HEK293 (cell line): Measurements from ENCODE around the gene RIBC2.

ENCODE experiments used
- CTCF ChIA-PET: fragments of 350-600 bp; formaldehyde crosslinking; extraction: SDS; loops from one replicate; lab custom pipeline; 2021; ENCODE audit warnings: antibody characterized with exemption; lab: Yijun Ruan, JAX
- POLR2A ChIA-PET: fragments of 300-600 bp; formaldehyde crosslinking; extraction: SDS; loops from one replicate; lab custom pipeline; 2020; ENCODE audit warnings: antibody characterized with exemption, inconsistent platforms; lab: Yijun Ruan, JAX
- H3K27ac ChIP-seq: fragments of 200-500 bp; sonication (Bioruptor generic); 2 replicates; pipeline ENCODE4 v1.5.1; 2014; ENCODE audit warnings: low read depth, low read length, control low read depth, inconsistent platforms; ENCODE audit errors: extremely low read depth
- H3K36me3 ChIP-seq, 2 experiments: fragments of 200-500 bp in 1 of 2; sonication (Bioruptor generic) in 1 of 2; 1 replicate in 1 of 2; 2 replicates in 1 of 2; pipeline ENCODE4 v1.5.1; 2014 to 2017; ENCODE audit warnings: inconsistent platforms in 2 of 2, low read length in 2 of 2; ENCODE audit not compliant: control insufficient read depth in 2 of 2, insufficient read depth in 1 of 2
- H3K4me1 ChIP-seq: fragments of 200-500 bp; sonication (Bioruptor generic); 2 replicates; pipeline ENCODE4 v1.5.1; 2014; ENCODE audit warnings: mild to moderate bottlenecking, low read length, inconsistent platforms; ENCODE audit not compliant: control insufficient read depth, insufficient read depth
- H3K4me3 ChIP-seq: 2 replicates; pipeline ENCODE4 v1.5.1; 2011; ENCODE audit warnings: low read depth, mild to moderate bottlenecking, control low read depth, low read length, moderate library complexity
- H3K9me3 ChIP-seq: fragments of 200-500 bp; sonication (Bioruptor generic); 2 replicates; pipeline ENCODE4 v1.5.1; 2014; ENCODE audit warnings: low read depth, low read length, inconsistent platforms; ENCODE audit not compliant: control insufficient read depth, insufficient read depth
- KLF10 ChIP-seq: fragments of 450-650 bp; IDR thresholded peaks from 2 replicates; pipeline ENCODE4 v1.5.1; 2018; ENCODE audit warnings: missing biosample characterization, mild to moderate bottlenecking, missing genetic modification characterization
- SP3 ChIP-seq: fragments of 450-650 bp; formaldehyde crosslinking; IDR thresholded peaks from 2 replicates; pipeline ENCODE4 v1.5.1; 2016; ENCODE audit warnings: missing biosample characterization, missing genetic modification characterization
- TCF7L2 ChIP-seq: IDR thresholded peaks from 2 replicates; pipeline ENCODE4 v1.6.1; 2011; ENCODE audit warnings: low read depth, mild to moderate bottlenecking, inconsistent platforms, low read length, moderate library complexity, borderline replicate concordance
- ZBTB20 ChIP-seq: fragments of 450-650 bp; formaldehyde crosslinking; IDR thresholded peaks from 2 replicates; pipeline ENCODE4 v1.5.1; 2016; ENCODE audit warnings: missing biosample characterization, missing genetic modification characterization
- ZBTB8A ChIP-seq: fragments of 450-650 bp; formaldehyde crosslinking; IDR thresholded peaks from 2 replicates; pipeline ENCODE4 v1.5.1; 2016; ENCODE audit warnings: missing biosample characterization, missing genetic modification characterization
- ZEB2 ChIP-seq: fragments of 450-650 bp; formaldehyde crosslinking; IDR thresholded peaks from 2 replicates; pipeline ENCODE4 v1.5.1; 2016; ENCODE audit warnings: missing biosample characterization, missing genetic modification characterization
- ZIC2 ChIP-seq: fragments of 450-650 bp; formaldehyde crosslinking; IDR thresholded peaks from 2 replicates; pipeline ENCODE4 v1.5.1; 2016; ENCODE audit warnings: missing biosample characterization, missing genetic modification characterization
- ZNF140 ChIP-seq: fragments of 450-650 bp; formaldehyde crosslinking; IDR thresholded peaks from 2 replicates; pipeline ENCODE4 v1.5.1; 2016; ENCODE audit warnings: missing biosample characterization, missing genetic modification characterization
- ZNF248 ChIP-seq: fragments of 450-650 bp; formaldehyde crosslinking; IDR thresholded peaks from 2 replicates; pipeline ENCODE4 v1.5.1; 2017; ENCODE audit warnings: missing biosample characterization, missing genetic modification characterization
- ZNF302 ChIP-seq: fragments of 450-650 bp; formaldehyde crosslinking; IDR thresholded peaks from 2 replicates; pipeline ENCODE4 v1.5.1; 2016; ENCODE audit warnings: missing biosample characterization, missing genetic modification characterization, low read depth
- ZNF560 ChIP-seq: fragments of 450-650 bp; formaldehyde crosslinking; IDR thresholded peaks from 2 replicates; pipeline ENCODE4 v1.5.1; 2017; ENCODE audit warnings: missing biosample characterization, missing genetic modification characterization, borderline replicate concordance
- ZNF561 ChIP-seq: fragments of 450-650 bp; IDR thresholded peaks from 2 replicates; pipeline ENCODE4 v1.5.1; 2018; ENCODE audit warnings: missing biosample characterization, missing genetic modification characterization, borderline replicate concordance
- ZNF677 ChIP-seq: fragments of 450-650 bp; IDR thresholded peaks from 2 replicates; pipeline ENCODE4 v1.5.0; 2018; ENCODE audit warnings: missing biosample characterization, mild to moderate bottlenecking, missing genetic modification characterization, moderate library complexity
- ZNF747 ChIP-seq: fragments of 450-650 bp; formaldehyde crosslinking; IDR thresholded peaks from 2 replicates; pipeline ENCODE4 v1.5.1; 2016; ENCODE audit warnings: missing biosample characterization, missing genetic modification characterization
- ZXDB ChIP-seq: fragments of 450-650 bp; formaldehyde crosslinking; IDR thresholded peaks from 2 replicates; pipeline ENCODE4 v1.5.1; 2016; ENCODE audit warnings: missing biosample characterization, missing genetic modification characterization
- TF ChIP-seq, protein P1 (sequence below): fragments of 450-650 bp; formaldehyde crosslinking; IDR thresholded peaks from 2 replicates; pipeline ENCODE4 v1.5.1; 2017; ENCODE audit warnings: missing biosample characterization, missing genetic modification characterization
- TF ChIP-seq, protein P2 (sequence below): fragments of 450-650 bp; formaldehyde crosslinking; IDR thresholded peaks from 2 replicates; pipeline ENCODE4 v1.5.1; 2017; ENCODE audit warnings: missing biosample characterization, missing genetic modification characterization
- TF ChIP-seq, protein P3 (sequence below): fragments of 450-650 bp; formaldehyde crosslinking; IDR thresholded peaks from 2 replicates; pipeline ENCODE4 v1.5.1; 2016; ENCODE audit warnings: missing biosample characterization, missing genetic modification characterization, borderline replicate concordance
- TF ChIP-seq, protein P4 (sequence below): fragments of 450-650 bp; formaldehyde crosslinking; optimal IDR thresholded peaks from 2 replicates; pipeline ENCODE3; 2016; ENCODE audit warnings: missing biosample characterization, mild to moderate bottlenecking, missing genetic modification characterization
- TF ChIP-seq, protein P5 (sequence below): fragments of 450-650 bp; formaldehyde crosslinking; IDR thresholded peaks from 2 replicates; pipeline ENCODE4 v1.5.1; 2016; ENCODE audit warnings: missing biosample characterization, missing genetic modification characterization

RIBC2 gene

DNA sequence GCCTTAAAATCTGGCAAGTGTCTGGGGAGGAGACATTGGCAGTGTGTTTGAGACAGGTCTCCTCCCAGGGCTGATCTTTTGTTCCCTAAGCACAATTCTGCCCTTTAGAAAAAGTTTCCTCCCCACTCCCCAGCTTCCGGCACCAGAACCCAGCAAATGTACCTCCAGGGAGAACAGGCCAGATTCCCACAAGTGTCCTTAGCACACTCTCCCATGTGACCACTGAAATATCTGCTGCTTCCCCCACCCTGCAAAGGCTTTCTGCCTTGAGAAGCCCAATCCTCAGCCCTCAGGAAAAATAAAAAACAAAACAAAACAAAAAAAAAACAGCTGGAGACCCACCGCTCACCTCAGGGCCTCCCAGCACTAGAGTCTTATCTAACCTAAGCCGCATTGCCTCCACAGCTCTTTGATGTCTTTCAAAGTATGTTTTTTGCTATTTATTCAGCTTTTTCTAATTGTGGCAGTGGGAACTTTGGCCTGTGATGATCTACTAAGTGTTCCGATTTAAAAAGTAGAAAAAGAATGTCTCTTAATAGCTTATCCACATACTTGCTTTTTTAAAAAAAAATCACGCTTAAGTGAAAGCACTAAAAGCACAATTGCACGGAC is 60.2 kb downstream of the RIBC2 start:
- TF ChIP-seq ZBTB8A (tag by site-specific recombination) (0 out of 2 replicates have a peak, but pooled peaks have one; percentile 28), ZNF302 (tag by site-specific recombination) (no peak), TCF7L2 (peak; percentile 75; the same call in 1 of the 2 replicates)
- Histone ChIP-seq H3K4me1 (peaks cover 3% of the 10 kb centered on the region; the same call in 1 of the 2 replicates), H3K27ac (no peak overlapping the region), H3K4me3 (no peak overlapping the region), H3K9me3 (no peaks in the 10 kb centered on the region), H3K36me3 (no peaks in the 10 kb centered on the region)
- ChIA-PET POLR2A (interaction anchor here (0.8 kb wide), 1 partner anchor 158 kb away, joined by 3 read pairs; no protein-coding TSS in a partner anchor), CTCF (no interaction called here)

DNA sequence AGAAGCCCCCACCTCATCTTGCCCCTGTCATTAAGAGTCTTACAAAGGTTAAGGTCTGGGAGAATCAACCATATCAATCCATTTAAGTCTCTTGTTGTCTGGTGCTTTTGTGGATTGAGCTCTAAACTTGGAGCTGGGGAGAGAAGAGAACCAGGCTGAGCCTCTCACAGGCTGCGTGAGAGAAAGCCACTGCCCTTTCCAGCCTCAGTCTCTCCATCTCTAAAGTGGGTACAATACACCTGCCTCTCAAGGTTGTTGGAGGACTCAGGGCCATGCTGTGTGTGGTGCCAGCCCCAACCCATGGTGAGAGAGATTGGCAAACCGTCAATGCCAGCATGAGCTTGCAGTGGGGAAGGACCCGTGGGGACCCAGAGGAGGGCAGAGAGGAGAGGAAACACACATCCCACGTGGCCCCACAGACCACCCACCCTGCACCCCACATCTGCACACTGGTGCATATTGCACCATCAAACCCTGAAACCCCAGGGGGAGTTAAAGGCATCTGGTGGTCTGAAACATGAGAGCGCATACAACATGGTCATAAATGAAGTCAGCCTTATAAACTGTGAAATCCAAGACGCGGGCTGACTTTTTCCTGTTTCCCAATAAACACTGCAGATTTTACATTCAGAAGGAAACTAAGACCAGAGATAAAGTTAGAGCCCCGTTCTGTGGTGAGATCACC is 61.7 kb downstream of the RIBC2 start:
- Histone ChIP-seq H3K9me3 (no peaks in the 10 kb centered on the region), H3K36me3 (no peaks in the 10 kb centered on the region), H3K4me1 (no peaks in the 10 kb centered on the region)
- CTCF ChIA-PET, result interaction anchor here (0.7 kb wide), 1 partner anchor 57 kb away, joined by 3 read pairs; no protein-coding TSS in a partner anchor
- no peak for TF ChIP-seq ZNF677
- TF ChIP-seq, protein P1, sequence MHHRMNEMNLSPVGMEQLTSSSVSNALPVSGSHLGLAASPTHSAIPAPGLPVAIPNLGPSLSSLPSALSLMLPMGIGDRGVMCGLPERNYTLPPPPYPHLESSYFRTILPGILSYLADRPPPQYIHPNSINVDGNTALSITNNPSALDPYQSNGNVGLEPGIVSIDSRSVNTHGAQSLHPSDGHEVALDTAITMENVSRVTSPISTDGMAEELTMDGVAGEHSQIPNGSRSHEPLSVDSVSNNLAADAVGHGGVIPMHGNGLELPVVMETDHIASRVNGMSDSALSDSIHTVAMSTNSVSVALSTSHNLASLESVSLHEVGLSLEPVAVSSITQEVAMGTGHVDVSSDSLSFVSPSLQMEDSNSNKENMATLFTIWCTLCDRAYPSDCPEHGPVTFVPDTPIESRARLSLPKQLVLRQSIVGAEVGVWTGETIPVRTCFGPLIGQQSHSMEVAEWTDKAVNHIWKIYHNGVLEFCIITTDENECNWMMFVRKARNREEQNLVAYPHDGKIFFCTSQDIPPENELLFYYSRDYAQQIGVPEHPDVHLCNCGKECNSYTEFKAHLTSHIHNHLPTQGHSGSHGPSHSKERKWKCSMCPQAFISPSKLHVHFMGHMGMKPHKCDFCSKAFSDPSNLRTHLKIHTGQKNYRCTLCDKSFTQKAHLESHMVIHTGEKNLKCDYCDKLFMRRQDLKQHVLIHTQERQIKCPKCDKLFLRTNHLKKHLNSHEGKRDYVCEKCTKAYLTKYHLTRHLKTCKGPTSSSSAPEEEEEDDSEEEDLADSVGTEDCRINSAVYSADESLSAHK, result 0 out of 2 replicates have a peak, but pooled peaks have one; percentile 9
- TF ChIP-seq, protein P2, sequence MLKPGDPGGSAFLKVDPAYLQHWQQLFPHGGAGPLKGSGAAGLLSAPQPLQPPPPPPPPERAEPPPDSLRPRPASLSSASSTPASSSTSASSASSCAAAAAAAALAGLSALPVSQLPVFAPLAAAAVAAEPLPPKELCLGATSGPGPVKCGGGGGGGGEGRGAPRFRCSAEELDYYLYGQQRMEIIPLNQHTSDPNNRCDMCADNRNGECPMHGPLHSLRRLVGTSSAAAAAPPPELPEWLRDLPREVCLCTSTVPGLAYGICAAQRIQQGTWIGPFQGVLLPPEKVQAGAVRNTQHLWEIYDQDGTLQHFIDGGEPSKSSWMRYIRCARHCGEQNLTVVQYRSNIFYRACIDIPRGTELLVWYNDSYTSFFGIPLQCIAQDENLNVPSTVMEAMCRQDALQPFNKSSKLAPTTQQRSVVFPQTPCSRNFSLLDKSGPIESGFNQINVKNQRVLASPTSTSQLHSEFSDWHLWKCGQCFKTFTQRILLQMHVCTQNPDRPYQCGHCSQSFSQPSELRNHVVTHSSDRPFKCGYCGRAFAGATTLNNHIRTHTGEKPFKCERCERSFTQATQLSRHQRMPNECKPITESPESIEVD (tag by site-specific recombination), result peak; percentile 87
- 0 out of 2 replicates have a peak, but pooled peaks have one; percentile 18 for TF ChIP-seq ZEB2 (tag by site-specific recombination)
- TF ChIP-seq ZIC2 (tag by site-specific recombination), result peak; percentile 29; the same call in 1 of the 2 replicates
- TF ChIP-seq, protein P3, sequence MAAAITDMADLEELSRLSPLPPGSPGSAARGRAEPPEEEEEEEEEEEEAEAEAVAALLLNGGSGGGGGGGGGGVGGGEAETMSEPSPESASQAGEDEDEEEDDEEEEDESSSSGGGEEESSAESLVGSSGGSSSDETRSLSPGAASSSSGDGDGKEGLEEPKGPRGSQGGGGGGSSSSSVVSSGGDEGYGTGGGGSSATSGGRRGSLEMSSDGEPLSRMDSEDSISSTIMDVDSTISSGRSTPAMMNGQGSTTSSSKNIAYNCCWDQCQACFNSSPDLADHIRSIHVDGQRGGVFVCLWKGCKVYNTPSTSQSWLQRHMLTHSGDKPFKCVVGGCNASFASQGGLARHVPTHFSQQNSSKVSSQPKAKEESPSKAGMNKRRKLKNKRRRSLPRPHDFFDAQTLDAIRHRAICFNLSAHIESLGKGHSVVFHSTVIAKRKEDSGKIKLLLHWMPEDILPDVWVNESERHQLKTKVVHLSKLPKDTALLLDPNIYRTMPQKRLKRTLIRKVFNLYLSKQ (tag by site-specific recombination), result no peak
- TF ChIP-seq, all 188 proteins: peak for 4
- H3K4me3 ChIP-seq, result no peak overlapping the region
- no peak overlapping the region for H3K27ac ChIP-seq
- POLR2A ChIA-PET, result no interaction called here

DNA sequence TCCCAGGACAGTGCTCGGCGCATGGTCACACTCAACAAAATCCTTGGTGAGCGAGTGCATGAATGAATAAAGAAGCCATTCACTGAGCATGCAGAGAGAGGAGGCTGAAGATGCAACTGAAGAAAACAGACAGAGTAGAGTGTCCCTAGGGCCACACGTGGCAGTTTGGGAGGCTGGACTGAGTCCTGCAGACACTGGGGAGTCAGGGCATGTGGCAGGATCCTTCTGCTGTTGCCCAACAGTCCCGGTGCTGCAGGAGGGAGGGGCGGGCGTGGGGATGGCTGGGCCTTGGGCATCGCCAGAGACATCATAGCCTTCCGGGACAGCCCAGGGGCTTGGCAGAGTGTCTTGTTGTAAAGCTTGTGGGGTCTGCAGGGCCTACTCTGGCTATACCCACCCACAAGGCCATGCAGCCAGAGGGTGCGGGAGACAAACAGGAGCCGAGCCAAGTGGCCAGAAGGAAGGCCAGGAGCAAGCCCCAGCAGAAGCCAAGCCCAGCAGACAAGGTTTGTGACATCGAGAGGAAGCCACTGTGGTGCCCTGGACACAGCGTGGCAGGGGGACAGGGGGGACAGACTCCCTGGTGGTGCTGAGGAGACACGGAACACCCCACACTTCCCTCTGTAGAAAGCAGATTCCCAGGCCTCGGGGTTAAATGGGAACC is 62.5 kb downstream of the RIBC2 start:
- H3K9me3 ChIP-seq, result no peaks in the 10 kb centered on the region
- CTCF ChIA-PET, result no interaction called here
- H3K4me1 ChIP-seq, result no peaks in the 10 kb centered on the region
- POLR2A ChIA-PET, result no interaction called here
- H3K27ac ChIP-seq, result no peak overlapping the region
- no peaks in the 10 kb centered on the region for H3K36me3 ChIP-seq
- H3K4me3 ChIP-seq, result no peak overlapping the region
- no peak for TF ChIP-seq ZNF561 (tag by site-specific recombination)
- TF ChIP-seq ZXDB (tag by site-specific recombination), result no peak
- no peak for TF ChIP-seq KLF10 (tag by site-specific recombination)
- TF ChIP-seq SP3 (tag by site-specific recombination), result no peak
- no peak for TF ChIP-seq ZBTB20 (tag by site-specific recombination)
- TF ChIP-seq ZNF140, result no peak
- TF ChIP-seq, protein P4, sequence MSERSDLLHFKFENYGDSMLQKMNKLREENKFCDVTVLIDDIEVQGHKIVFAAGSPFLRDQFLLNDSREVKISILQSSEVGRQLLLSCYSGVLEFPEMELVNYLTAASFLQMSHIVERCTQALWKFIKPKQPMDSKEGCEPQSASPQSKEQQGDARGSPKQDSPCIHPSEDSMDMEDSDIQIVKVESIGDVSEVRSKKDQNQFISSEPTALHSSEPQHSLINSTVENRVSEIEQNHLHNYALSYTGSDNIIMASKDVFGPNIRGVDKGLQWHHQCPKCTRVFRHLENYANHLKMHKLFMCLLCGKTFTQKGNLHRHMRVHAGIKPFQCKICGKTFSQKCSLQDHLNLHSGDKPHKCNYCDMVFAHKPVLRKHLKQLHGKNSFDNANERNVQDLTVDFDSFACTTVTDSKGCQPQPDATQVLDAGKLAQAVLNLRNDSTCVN (tag by site-specific recombination), result no peak
- no peak for TF ChIP-seq ZNF560 (tag by site-specific recombination)
- TF ChIP-seq ZNF747 (tag by site-specific recombination), result no peak
- TF ChIP-seq ZNF248, result no peak
- TF ChIP-seq, protein P5, sequence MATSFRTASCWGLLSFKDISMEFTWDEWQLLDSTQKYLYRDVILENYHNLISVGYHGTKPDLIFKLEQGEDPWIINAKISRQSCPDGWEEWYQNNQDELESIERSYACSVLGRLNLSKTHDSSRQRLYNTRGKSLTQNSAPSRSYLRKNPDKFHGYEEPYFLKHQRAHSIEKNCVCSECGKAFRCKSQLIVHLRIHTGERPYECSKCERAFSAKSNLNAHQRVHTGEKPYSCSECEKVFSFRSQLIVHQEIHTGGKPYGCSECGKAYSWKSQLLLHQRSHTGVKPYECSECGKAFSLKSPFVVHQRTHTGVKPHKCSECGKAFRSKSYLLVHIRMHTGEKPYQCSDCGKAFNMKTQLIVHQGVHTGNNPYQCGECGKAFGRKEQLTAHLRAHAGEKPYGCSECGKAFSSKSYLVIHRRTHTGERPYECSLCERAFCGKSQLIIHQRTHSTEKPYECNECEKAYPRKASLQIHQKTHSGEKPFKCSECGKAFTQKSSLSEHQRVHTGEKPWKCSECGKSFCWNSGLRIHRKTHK (tag by site-specific recombination), result no peak
